ENCODE results near the gene LRRC47.
"Not testable (repeated sequence)": the region's sequence is repeated elsewhere in the genome, so short reads cannot be mapped to it uniquely, and the experiment has no call there.

The LRRC47 gene

GRCh38 chr1:3822421-3822820, 26.1 kb upstream of the LRRC47 start:
- no peak for TF ChIP-seq JUND (IDR thresholded peaks at IDR 0.05; ENCODE audit: low read depth)
- DNase-seq (ENCODE audit: low read depth in 1 of 2, low spot score in 1 of 2), result no peak
- in situ Hi-C loops (cut with HindIII; ENCODE audit: low pct_unique_long_range_greater_than_20kb, low sequenced_read_pairs), result no loop called here

- no peak for DNase-seq (ENCODE audit: low read depth in 1 of 2, low spot score in 1 of 2)
- TF ChIP-seq JUND (IDR thresholded peaks at IDR 0.05; ENCODE audit: low read depth), result no peak
- in situ Hi-C loops (cut with HindIII; ENCODE audit: low pct_unique_long_range_greater_than_20kb, low sequenced_read_pairs), result no loop called here
These were observed 25.6 kb upstream of the LRRC47 start for GRCh38 chr1:3821908-3822307.

GRCh38 chr1:3821447-3821846, 25.1 kb upstream of the LRRC47 start:
- no peak for TF ChIP-seq JUND (IDR thresholded peaks at IDR 0.05; ENCODE audit: low read depth)
- in situ Hi-C loops (cut with HindIII; ENCODE audit: low pct_unique_long_range_greater_than_20kb, low sequenced_read_pairs), result no loop called here
- no peak for DNase-seq (ENCODE audit: low read depth in 1 of 2, low spot score in 1 of 2)

- TF ChIP-seq JUND (IDR thresholded peaks at IDR 0.05; ENCODE audit: low read depth), result no peak
- in situ Hi-C loops (cut with HindIII; ENCODE audit: low pct_unique_long_range_greater_than_20kb, low sequenced_read_pairs), result no loop called here
- no peak for DNase-seq (ENCODE audit: low read depth in 1 of 2, low spot score in 1 of 2)
These were observed 24.7 kb upstream of the LRRC47 start for GRCh38 chr1:3821004-3821403.

- no peak for DNase-seq (ENCODE audit: low read depth in 1 of 2, low spot score in 1 of 2)
- in situ Hi-C loops (cut with HindIII; ENCODE audit: low pct_unique_long_range_greater_than_20kb, low sequenced_read_pairs), result no loop called here
- TF ChIP-seq JUND (IDR thresholded peaks at IDR 0.05; ENCODE audit: low read depth), result no peak
These were observed 24.0 kb upstream of the LRRC47 start for GRCh38 chr1:3820316-3820715.

- in situ Hi-C loops (cut with HindIII; ENCODE audit: low pct_unique_long_range_greater_than_20kb, low sequenced_read_pairs), result no loop called here
- DNase-seq (ENCODE audit: low read depth in 1 of 2, low spot score in 1 of 2), result no peak
- no peak for TF ChIP-seq JUND (IDR thresholded peaks at IDR 0.05; ENCODE audit: low read depth)
These were observed 23.5 kb upstream of the LRRC47 start for GRCh38 chr1:3819771-3820200.

- TF ChIP-seq JUND (IDR thresholded peaks at IDR 0.05; ENCODE audit: low read depth), result no peak
These were observed 21.7 kb upstream of the LRRC47 start for GRCh38 chr1:3817821-3818597.

GRCh38 chr1:3817138-3817740, 20.9 kb upstream of the LRRC47 start:
- in situ Hi-C loops (cut with HindIII; ENCODE audit: low pct_unique_long_range_greater_than_20kb, low sequenced_read_pairs), result no loop called here
- no peak for TF ChIP-seq JUND (IDR thresholded peaks at IDR 0.05; ENCODE audit: low read depth)

More at GRCh38 chr1:3817821-3818597, 21.7 kb upstream of the LRRC47 start:
- in situ Hi-C loops (cut with HindIII; ENCODE audit: low pct_unique_long_range_greater_than_20kb, low sequenced_read_pairs), result no loop called here
- DNase-seq (ENCODE audit: low read depth in 1 of 2, low spot score in 1 of 2), result no peak

GRCh38 chr1:3816331-3817137, 20.2 kb upstream of the LRRC47 start:
- in situ Hi-C loops (cut with HindIII; ENCODE audit: low pct_unique_long_range_greater_than_20kb, low sequenced_read_pairs), result no loop called here
- DNase-seq (ENCODE audit: low read depth in 1 of 2, low spot score in 1 of 2), result no peak

More at GRCh38 chr1:3817138-3817740, 20.9 kb upstream of the LRRC47 start:
- no peak for DNase-seq (ENCODE audit: low read depth in 1 of 2, low spot score in 1 of 2)

GRCh38 chr1:3814771-3815561, 18.7 kb upstream of the LRRC47 start:
- TF ChIP-seq JUND (IDR thresholded peaks at IDR 0.05; ENCODE audit: low read depth), result no peak
- in situ Hi-C loops (cut with HindIII; ENCODE audit: low pct_unique_long_range_greater_than_20kb, low sequenced_read_pairs), result no loop called here
- DNase-seq (ENCODE audit: low read depth in 1 of 2, low spot score in 1 of 2), result no peak

More at GRCh38 chr1:3816331-3817137, 20.2 kb upstream of the LRRC47 start:
- TF ChIP-seq JUND (IDR thresholded peaks at IDR 0.05; ENCODE audit: low read depth), result no peak

GRCh38 chr1:3814065-3814464, 17.8 kb upstream of the LRRC47 start:
- in situ Hi-C loops (cut with HindIII; ENCODE audit: low pct_unique_long_range_greater_than_20kb, low sequenced_read_pairs), result no loop called here
- DNase-seq (ENCODE audit: low read depth in 1 of 2, low spot score in 1 of 2), result no peak
- no peak for TF ChIP-seq JUND (IDR thresholded peaks at IDR 0.05; ENCODE audit: low read depth)

- no peak for DNase-seq (ENCODE audit: low read depth in 1 of 2, low spot score in 1 of 2)
- in situ Hi-C loops (cut with HindIII; ENCODE audit: low pct_unique_long_range_greater_than_20kb, low sequenced_read_pairs), result no loop called here
- TF ChIP-seq JUND (IDR thresholded peaks at IDR 0.05; ENCODE audit: low read depth), result no peak
These were observed 15.3 kb upstream of the LRRC47 start for GRCh38 chr1:3811595-3811911.

- DNase-seq (ENCODE audit: low read depth in 1 of 2, low spot score in 1 of 2); in situ Hi-C loops (cut with HindIII; ENCODE audit: low pct_unique_long_range_greater_than_20kb, low sequenced_read_pairs): not testable (repeated sequence)
These were observed 14.0 kb upstream of the LRRC47 start for GRCh38 chr1:3810149-3810761.
